K562 (cell line): ENCODE measurements around the gene SHLD1. TPM values are rescaled to one million over a fixed set of nuclear protein-coding genes. Genes with fewer than 3 reads are reported as not detected.

Source experiments
- ATF1 ChIP-seq, 2 experiments: fragments of 450-650 bp in 1 of 2; IDR thresholded peaks; 2 replicates each; pipeline ENCODE4 v1.6.1; 2016; ENCODE audit warnings: missing compliant biosample characterization in 1 of 2, missing genetic modification characterization in 1 of 2
- CBFA2T3 ChIP-seq: fragments of 450-650 bp; IDR thresholded peaks from 2 replicates; pipeline ENCODE4 v1.6.1; 2017
- DNMT1 ChIP-seq: fragments of 450-650 bp; IDR thresholded peaks from 2 replicates; pipeline ENCODE4 v1.6.1; 2016; ENCODE audit warnings: antibody characterized with exemption, mild to moderate bottlenecking
- GTF2E2 ChIP-seq: fragments of 200-800 bp; sonication (Bioruptor generic); IDR thresholded peaks from 2 replicates; pipeline ENCODE4 v1.6.1; 2016; ENCODE audit warnings: missing genetic modification characterization, missing compliant biosample characterization
- HDAC1 ChIP-seq, 2 experiments: fragments of 450-650 bp; IDR thresholded peaks; 2 replicates each; pipeline ENCODE4 v1.6.1; 2016 to 2017; ENCODE audit warnings: inconsistent platforms in 1 of 2, mild to moderate bottlenecking in 1 of 2, moderate library complexity in 1 of 2
- HMGN3 ChIP-seq: IDR thresholded peaks from 2 replicates; pipeline ENCODE4 v1.6.1; 2011; ENCODE audit warnings: borderline replicate concordance, low read depth, mild to moderate bottlenecking, mixed read lengths, low read length; ENCODE audit not compliant: insufficient read length; ENCODE audit errors: extremely low read depth
- JUNB ChIP-seq: fragments of 450-650 bp; formaldehyde crosslinking; conservative IDR thresholded peaks from 2 replicates; pipeline ENCODE4 v1.4.0; 2020; ENCODE audit warnings: mild to moderate bottlenecking
- NCOR1 ChIP-seq: fragments of 450-650 bp; IDR thresholded peaks from 2 replicates; pipeline ENCODE4 v1.6.1; 2016; ENCODE audit warnings: mild to moderate bottlenecking, moderate library complexity
- NFATC3 ChIP-seq: fragments of 450-650 bp; IDR thresholded peaks from 2 replicates; pipeline ENCODE4 v1.6.1; 2017; ENCODE audit warnings: mild to moderate bottlenecking
- PCBP1 ChIP-seq: fragments of 200-400 bp; formaldehyde crosslinking; IDR thresholded peaks from 2 replicates; pipeline ENCODE4 v1.6.1; 2018; ENCODE audit warnings: mild to moderate bottlenecking, low read depth, low read length; ENCODE audit not compliant: poor library complexity, severe bottlenecking
- SIRT6 ChIP-seq: IDR thresholded peaks from one replicate; pipeline ENCODE4 v1.6.1; 2012; ENCODE audit warnings: low read depth, mild to moderate bottlenecking, control low read depth, inconsistent platforms, low read length, moderate library complexity
- TEAD4 ChIP-seq, 2 experiments: sonication (generic) in 1 of 2; formaldehyde crosslinking in 1 of 2; IDR thresholded peaks; 2 replicates each; pipeline versions ENCODE4 v1.6.1 to v1.8.0; 2012 to 2022; ENCODE audit warnings: borderline replicate concordance in 1 of 2, inconsistent platforms in 1 of 2, low read length in 1 of 2, mild to moderate bottlenecking in 1 of 2, missing genetic modification reagents in 1 of 2
- YY1 ChIP-seq, 3 experiments: IDR thresholded peaks; 2 replicates each; pipeline ENCODE4 v1.6.1; 2011; ENCODE audit warnings: low read length in 2 of 3, mild to moderate bottlenecking in 2 of 3, moderate library complexity in 2 of 3, borderline replicate concordance in 1 of 3, control low read depth in 1 of 3, low read depth in 1 of 3; ENCODE audit not compliant: insufficient read depth in 3 of 3, insufficient replicate concordance in 2 of 3, control insufficient read depth in 1 of 3, insufficient read length in 1 of 3; ENCODE audit errors: extremely low read depth in 1 of 3
- ZC3H8 ChIP-seq: fragments of 450-650 bp; IDR thresholded peaks from 2 replicates; pipeline ENCODE4 v1.6.1; 2017
- ZNF184 ChIP-seq: sonication (generic); formaldehyde crosslinking; IDR thresholded peaks from 2 replicates; pipeline ENCODE4 v1.5.0; 2020; ENCODE audit warnings: missing genetic modification reagents
- ZNF224 ChIP-seq: sonication (generic); formaldehyde crosslinking; IDR thresholded peaks from 2 replicates; pipeline ENCODE4 v1.8.0; 2022; ENCODE audit warnings: mild to moderate bottlenecking, missing genetic modification reagents
- ZNF232 ChIP-seq: sonication (generic); formaldehyde crosslinking; IDR thresholded peaks from 2 replicates; pipeline ENCODE4 v1.8.0; 2022; ENCODE audit warnings: mild to moderate bottlenecking, missing genetic modification reagents
- polyA plus RNA-seq, 8 experiments: library from polyadenylated mRNA; depleted of rRNA in 4 of 8; stranded (reverse) in 5 of 8; unstranded in 3 of 8; fragments of >200 nt; fragmentation: Nextera tagmentation in 2 of 8; fragmentation: Illumina TruSeq in 1 of 8; extraction: Ambion mirVana in 2 of 8; extraction: Trizol in 1 of 8; gene quantifications; 2 replicates each; pipeline versions ENCODE4 v1.2.1 to v1.2.3, GENCODE V29; 2011 to 2014; ENCODE audit warnings: inconsistent platforms in 1 of 8, missing spikeins in 1 of 8
- total RNA-seq, 7 experiments: library from RNA; depleted of rRNA in 6 of 7; stranded (reverse); fragments of >200 nt in 6 of 7; fragmentation: Illumina TruSeq in 2 of 7; extraction: Trizol in 2 of 7; gene quantifications; 2 replicates each; pipeline versions ENCODE4 v1.2.1 to v1.2.3, GENCODE V29; 2011 to 2021; ENCODE audit warnings: low replicate concordance in 1 of 7
- TF ChIP-seq, protein P1 (sequence below): fragments of 450-650 bp; formaldehyde crosslinking; IDR thresholded peaks from 2 replicates; pipeline ENCODE4 v1.4.0; 2022; ENCODE audit warnings: missing genetic modification characterization
- TF ChIP-seq, protein P2 (sequence below): fragments of 450-650 bp; IDR thresholded peaks from 2 replicates; pipeline ENCODE4 v1.6.1; 2016; ENCODE audit warnings: borderline replicate concordance

The SHLD1 gene
- total and polyA plus RNA-seq, 9 of the 15 experiments (the other 6 are each of a cell fraction or from before 2014, with no cell fraction given): 3.7 to 21.6 (median 8.2) TPM

DNA sequence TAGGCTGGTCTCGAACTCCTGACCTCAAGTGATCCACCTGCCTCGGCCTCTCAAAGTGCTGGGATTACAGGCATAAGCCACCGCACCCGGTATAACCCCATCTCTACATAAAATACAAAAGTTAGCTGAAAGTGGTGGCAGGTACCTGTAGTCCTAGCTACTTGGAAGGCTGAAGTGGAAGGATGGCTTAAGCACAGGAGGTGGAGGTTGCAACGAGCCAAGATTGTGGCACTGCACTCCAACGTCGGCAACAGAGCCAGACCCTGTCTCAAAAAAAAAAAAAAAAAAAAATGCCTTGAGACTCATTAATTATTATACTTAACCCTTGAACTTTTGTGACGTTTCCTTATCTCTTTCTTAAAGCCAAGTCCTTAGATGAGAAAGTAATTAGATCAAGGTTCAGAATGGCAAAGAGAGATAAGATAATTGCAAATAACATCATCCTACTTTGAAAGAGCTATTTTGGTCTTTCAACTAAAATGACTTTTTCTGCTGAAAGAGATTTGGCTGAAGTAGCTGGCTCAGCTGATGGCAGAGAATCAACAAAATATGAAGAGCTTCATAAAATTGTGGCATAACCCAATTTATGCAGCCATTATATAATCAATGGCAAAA, 4.7 kb upstream of the SHLD1 start (continued):
- TF ChIP-seq, protein P1, sequence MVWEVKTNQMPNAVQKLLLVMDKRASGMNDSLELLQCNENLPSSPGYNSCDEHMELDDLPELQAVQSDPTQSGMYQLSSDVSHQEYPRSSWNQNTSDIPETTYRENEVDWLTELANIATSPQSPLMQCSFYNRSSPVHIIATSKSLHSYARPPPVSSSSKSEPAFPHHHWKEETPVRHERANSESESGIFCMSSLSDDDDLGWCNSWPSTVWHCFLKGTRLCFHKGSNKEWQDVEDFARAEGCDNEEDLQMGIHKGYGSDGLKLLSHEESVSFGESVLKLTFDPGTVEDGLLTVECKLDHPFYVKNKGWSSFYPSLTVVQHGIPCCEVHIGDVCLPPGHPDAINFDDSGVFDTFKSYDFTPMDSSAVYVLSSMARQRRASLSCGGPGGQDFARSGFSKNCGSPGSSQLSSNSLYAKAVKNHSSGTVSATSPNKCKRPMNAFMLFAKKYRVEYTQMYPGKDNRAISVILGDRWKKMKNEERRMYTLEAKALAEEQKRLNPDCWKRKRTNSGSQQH (CRISPR knock-in tag): no peak
- TF ChIP-seq NCOR1 (0 out of 2 replicates have a peak, but pooled peaks have one; percentile 15), DNMT1 (no peak), HDAC1 (IDR thresholded peaks at IDR 0.05) (no peak), SIRT6 (no peak), ZNF224 (CRISPR knock-in tag) (no peak), JUNB (no peak), HMGN3 (no peak), ATF1 (CRISPR knock-in tag; IDR thresholded peaks at IDR 0.05) (no peak), ATF1 (tag; IDR thresholded peaks at IDR 0.05) (0 out of 2 replicates have a peak, but pooled peaks have one; percentile 11), YY1 (IDR thresholded peaks at IDR 0.05; ENCODE audit: borderline replicate concordance in 1 of 3, control insufficient read depth in 1 of 3, extremely low read depth in 1 of 3, insufficient read depth in 3 of 3, insufficient read length in 1 of 3, insufficient replicate concordance in 2 of 3, low read depth in 1 of 3, low read length in 2 of 3) (no peak), GTF2E2 (tag) (no peak), PCBP1 (no peak), CBFA2T3 (peak; percentile 47; the same call in 1 of the 2 replicates), TEAD4 (IDR thresholded peaks at IDR 0.05; ENCODE audit: low read length) (peak; percentile 61; the same call in 1 of the 2 replicates), TEAD4 (CRISPR knock-in tag; IDR thresholded peaks at IDR 0.05; ENCODE audit: borderline replicate concordance) (no peak), ZC3H8 (no peak), ZNF232 (CRISPR knock-in tag) (no peak), NFATC3 (no peak), ZNF184 (no peak)
- TF ChIP-seq, protein P2, sequence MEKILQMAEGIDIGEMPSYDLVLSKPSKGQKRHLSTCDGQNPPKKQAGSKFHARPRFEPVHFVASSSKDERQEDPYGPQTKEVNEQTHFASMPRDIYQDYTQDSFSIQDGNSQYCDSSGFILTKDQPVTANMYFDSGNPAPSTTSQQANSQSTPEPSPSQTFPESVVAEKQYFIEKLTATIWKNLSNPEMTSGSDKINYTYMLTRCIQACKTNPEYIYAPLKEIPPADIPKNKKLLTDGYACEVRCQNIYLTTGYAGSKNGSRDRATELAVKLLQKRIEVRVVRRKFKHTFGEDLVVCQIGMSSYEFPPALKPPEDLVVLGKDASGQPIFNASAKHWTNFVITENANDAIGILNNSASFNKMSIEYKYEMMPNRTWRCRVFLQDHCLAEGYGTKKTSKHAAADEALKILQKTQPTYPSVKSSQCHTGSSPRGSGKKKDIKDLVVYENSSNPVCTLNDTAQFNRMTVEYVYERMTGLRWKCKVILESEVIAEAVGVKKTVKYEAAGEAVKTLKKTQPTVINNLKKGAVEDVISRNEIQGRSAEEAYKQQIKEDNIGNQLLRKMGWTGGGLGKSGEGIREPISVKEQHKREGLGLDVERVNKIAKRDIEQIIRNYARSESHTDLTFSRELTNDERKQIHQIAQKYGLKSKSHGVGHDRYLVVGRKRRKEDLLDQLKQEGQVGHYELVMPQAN: no peak
